ENCODE results near the gene KRT77.

DNA sequence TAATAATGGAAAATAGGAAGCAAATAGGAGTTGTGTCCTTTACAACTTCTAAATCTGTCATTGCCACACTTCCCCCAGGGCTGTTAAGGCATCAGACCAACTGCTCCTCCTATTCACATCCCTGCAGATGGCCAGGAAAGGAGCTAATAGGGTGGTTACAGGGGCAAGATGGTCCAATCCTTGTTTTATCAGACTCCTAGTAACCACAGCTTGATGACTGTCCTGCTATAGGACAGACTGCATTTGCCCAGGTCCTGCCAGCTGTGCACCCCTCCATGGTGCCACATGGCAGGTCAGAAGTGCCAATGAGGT lies 40.5 kb downstream of the KRT77 start:
- TF ChIP-seq, protein P1, sequence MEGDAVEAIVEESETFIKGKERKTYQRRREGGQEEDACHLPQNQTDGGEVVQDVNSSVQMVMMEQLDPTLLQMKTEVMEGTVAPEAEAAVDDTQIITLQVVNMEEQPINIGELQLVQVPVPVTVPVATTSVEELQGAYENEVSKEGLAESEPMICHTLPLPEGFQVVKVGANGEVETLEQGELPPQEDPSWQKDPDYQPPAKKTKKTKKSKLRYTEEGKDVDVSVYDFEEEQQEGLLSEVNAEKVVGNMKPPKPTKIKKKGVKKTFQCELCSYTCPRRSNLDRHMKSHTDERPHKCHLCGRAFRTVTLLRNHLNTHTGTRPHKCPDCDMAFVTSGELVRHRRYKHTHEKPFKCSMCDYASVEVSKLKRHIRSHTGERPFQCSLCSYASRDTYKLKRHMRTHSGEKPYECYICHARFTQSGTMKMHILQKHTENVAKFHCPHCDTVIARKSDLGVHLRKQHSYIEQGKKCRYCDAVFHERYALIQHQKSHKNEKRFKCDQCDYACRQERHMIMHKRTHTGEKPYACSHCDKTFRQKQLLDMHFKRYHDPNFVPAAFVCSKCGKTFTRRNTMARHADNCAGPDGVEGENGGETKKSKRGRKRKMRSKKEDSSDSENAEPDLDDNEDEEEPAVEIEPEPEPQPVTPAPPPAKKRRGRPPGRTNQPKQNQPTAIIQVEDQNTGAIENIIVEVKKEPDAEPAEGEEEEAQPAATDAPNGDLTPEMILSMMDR (IDR thresholded peaks at IDR 0.05): no peak
- TF ChIP-seq, protein P2, sequence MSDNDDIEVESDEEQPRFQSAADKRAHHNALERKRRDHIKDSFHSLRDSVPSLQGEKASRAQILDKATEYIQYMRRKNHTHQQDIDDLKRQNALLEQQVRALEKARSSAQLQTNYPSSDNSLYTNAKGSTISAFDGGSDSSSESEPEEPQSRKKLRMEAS (IDR thresholded peaks at IDR 0.05; ENCODE audit: low read depth): no peak
- TF ChIP-seq, protein P3, sequence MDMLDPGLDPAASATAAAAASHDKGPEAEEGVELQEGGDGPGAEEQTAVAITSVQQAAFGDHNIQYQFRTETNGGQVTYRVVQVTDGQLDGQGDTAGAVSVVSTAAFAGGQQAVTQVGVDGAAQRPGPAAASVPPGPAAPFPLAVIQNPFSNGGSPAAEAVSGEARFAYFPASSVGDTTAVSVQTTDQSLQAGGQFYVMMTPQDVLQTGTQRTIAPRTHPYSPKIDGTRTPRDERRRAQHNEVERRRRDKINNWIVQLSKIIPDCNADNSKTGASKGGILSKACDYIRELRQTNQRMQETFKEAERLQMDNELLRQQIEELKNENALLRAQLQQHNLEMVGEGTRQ (IDR thresholded peaks at IDR 0.05; ENCODE audit: borderline replicate concordance, low read depth, low read length): no peak
- TF ChIP-seq POLR2AphosphoS5 (IDR thresholded peaks at IDR 0.05; ENCODE audit: low read depth, low read length): no peak
- no peak for TF ChIP-seq EP300 (IDR thresholded peaks at IDR 0.05; ENCODE audit: borderline replicate concordance in 1 of 2, low read depth in 1 of 2, low read length in 1 of 2)
- TF ChIP-seq GABPA (IDR thresholded peaks at IDR 0.05; ENCODE audit: low read depth): no peak
- no peak for TF ChIP-seq MXI1 (IDR thresholded peaks at IDR 0.05; ENCODE audit: low read depth, low read length)
- no peak for TF ChIP-seq RCOR1 (IDR thresholded peaks at IDR 0.05; ENCODE audit: low read length)
- no peak for TF ChIP-seq FOXM1 (IDR thresholded peaks at IDR 0.05; ENCODE audit: low read depth)
- TF ChIP-seq, protein P4, sequence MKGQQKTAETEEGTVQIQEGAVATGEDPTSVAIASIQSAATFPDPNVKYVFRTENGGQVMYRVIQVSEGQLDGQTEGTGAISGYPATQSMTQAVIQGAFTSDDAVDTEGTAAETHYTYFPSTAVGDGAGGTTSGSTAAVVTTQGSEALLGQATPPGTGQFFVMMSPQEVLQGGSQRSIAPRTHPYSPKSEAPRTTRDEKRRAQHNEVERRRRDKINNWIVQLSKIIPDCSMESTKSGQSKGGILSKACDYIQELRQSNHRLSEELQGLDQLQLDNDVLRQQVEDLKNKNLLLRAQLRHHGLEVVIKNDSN (IDR thresholded peaks at IDR 0.05; ENCODE audit: borderline replicate concordance, low read depth): no peak

Data from SK-N-SH (cell line).